Measurements from ENCODE around the gene B4GALT7.

DNA sequence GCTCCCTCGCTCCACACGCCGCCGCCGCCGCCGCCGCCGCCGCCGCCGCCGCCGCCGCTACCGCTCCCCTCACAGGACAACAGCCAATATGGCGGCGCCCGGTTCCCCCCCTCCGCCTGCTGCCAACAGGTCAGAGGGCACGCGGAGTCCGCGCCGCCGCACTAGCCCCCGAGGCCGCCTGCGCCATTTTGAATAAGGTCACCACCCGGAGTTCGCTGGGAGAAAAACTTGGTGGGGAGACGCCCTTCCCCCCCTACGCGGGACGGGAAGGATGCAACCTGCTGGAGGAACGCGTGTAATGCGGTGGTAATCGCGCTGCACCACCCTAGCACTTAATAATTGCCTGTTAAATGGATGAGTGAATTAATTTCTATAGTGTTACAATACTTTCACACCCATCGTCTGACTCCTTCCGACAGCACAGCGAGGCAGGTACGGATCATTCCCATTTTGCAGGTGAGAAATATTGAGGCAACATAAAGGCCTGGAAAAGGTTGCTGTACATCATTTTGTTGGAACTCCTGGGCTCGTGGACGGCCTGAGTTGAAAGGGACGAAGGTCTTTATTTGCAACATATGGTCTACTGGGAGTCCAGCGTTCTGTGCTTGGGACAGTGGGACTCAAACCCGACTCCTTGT is 45.3 kb upstream of the B4GALT7 start, which contains the start of gene FAM193B:
- TF ChIP-seq ESRRA (CRISPR knock-in tag; IDR thresholded peaks at IDR 0.05; ENCODE audit: borderline replicate concordance) (no peak), CTCF (IDR thresholded peaks at IDR 0.05) (no peak), NR2C2 (CRISPR knock-in tag; IDR thresholded peaks at IDR 0.05) (peak; percentile 97), USF2 (CRISPR knock-in tag; IDR thresholded peaks at IDR 0.05) (peak; percentile 64), ZBTB21 (CRISPR knock-in tag; IDR thresholded peaks at IDR 0.05; ENCODE audit: borderline replicate concordance) (no peak), E2F4 (CRISPR knock-in tag; IDR thresholded peaks at IDR 0.05; ENCODE audit: borderline replicate concordance, low read depth) (no peak), KAT7 (CRISPR knock-in tag; IDR thresholded peaks at IDR 0.05; ENCODE audit: borderline replicate concordance) (no peak), NFE2L1 (CRISPR knock-in tag; IDR thresholded peaks at IDR 0.05) (no peak; the same call in 1 of the 2 replicates), SP1 (CRISPR knock-in tag; conservative IDR thresholded peaks at IDR 0.05) (no peak), PREB (CRISPR knock-in tag; IDR thresholded peaks at IDR 0.05; ENCODE audit: borderline replicate concordance) (no peak), CBFB (CRISPR knock-in tag; IDR thresholded peaks at IDR 0.05; ENCODE audit: low read depth) (no peak)
- TF ChIP-seq, protein P1, sequence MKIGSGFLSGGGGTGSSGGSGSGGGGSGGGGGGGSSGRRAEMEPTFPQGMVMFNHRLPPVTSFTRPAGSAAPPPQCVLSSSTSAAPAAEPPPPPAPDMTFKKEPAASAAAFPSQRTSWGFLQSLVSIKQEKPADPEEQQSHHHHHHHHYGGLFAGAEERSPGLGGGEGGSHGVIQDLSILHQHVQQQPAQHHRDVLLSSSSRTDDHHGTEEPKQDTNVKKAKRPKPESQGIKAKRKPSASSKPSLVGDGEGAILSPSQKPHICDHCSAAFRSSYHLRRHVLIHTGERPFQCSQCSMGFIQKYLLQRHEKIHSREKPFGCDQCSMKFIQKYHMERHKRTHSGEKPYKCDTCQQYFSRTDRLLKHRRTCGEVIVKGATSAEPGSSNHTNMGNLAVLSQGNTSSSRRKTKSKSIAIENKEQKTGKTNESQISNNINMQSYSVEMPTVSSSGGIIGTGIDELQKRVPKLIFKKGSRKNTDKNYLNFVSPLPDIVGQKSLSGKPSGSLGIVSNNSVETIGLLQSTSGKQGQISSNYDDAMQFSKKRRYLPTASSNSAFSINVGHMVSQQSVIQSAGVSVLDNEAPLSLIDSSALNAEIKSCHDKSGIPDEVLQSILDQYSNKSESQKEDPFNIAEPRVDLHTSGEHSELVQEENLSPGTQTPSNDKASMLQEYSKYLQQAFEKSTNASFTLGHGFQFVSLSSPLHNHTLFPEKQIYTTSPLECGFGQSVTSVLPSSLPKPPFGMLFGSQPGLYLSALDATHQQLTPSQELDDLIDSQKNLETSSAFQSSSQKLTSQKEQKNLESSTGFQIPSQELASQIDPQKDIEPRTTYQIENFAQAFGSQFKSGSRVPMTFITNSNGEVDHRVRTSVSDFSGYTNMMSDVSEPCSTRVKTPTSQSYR (CRISPR knock-in tag; IDR thresholded peaks at IDR 0.05) = 0 out of 2 replicates have a peak, but pooled peaks have one; percentile 2
- TF ChIP-seq, protein P2, sequence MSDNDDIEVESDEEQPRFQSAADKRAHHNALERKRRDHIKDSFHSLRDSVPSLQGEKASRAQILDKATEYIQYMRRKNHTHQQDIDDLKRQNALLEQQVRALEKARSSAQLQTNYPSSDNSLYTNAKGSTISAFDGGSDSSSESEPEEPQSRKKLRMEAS (CRISPR knock-in tag; IDR thresholded peaks at IDR 0.05) = 0 out of 2 replicates have a peak, but pooled peaks have one; percentile 42
- TF ChIP-seq, protein P3, sequence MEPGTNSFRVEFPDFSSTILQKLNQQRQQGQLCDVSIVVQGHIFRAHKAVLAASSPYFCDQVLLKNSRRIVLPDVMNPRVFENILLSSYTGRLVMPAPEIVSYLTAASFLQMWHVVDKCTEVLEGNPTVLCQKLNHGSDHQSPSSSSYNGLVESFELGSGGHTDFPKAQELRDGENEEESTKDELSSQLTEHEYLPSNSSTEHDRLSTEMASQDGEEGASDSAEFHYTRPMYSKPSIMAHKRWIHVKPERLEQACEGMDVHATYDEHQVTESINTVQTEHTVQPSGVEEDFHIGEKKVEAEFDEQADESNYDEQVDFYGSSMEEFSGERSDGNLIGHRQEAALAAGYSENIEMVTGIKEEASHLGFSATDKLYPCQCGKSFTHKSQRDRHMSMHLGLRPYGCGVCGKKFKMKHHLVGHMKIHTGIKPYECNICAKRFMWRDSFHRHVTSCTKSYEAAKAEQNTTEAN (CRISPR knock-in tag; IDR thresholded peaks at IDR 0.05) = no peak
